Osteoblast (primary cell): ENCODE measurements around the gene HPSE2. TPM values are rescaled to one million over a fixed set of nuclear protein-coding genes. Genes with fewer than 3 reads are reported as not detected.

Source experiments
- DNase-seq: peaks from one replicate; pipeline ENCODE4 v3.0.0; 2011; ENCODE audit warnings: low spot score, mixed read lengths; ENCODE audit not compliant: insufficient read length; ENCODE audit errors: missing footprints
- H2AFZ ChIP-seq: 2 replicates; pipeline ENCODE4 v1.6.0; 2011; ENCODE audit warnings: mild to moderate bottlenecking, low read length
- H3K27ac ChIP-seq: 2 replicates; pipeline ENCODE4 v1.5.1; 2011; ENCODE audit warnings: mild to moderate bottlenecking, low read depth, low read length, moderate library complexity
- H3K27me3 ChIP-seq: 2 replicates; pipeline ENCODE4 v1.6.0; 2012; ENCODE audit warnings: mild to moderate bottlenecking, control low read depth, inconsistent platforms, low read length, moderate library complexity; ENCODE audit not compliant: insufficient read depth
- H3K36me3 ChIP-seq: 2 replicates; pipeline ENCODE4 v1.5.1; 2011; ENCODE audit warnings: mild to moderate bottlenecking, low read length, control low read depth, moderate library complexity; ENCODE audit not compliant: insufficient read depth
- H3K4me1 ChIP-seq: 2 replicates; pipeline ENCODE4 v1.5.1; 2011; ENCODE audit warnings: mild to moderate bottlenecking, low read length, control low read depth, moderate library complexity; ENCODE audit not compliant: insufficient read depth
- H3K4me2 ChIP-seq: 2 replicates; pipeline ENCODE4 v1.6.0; 2011; ENCODE audit warnings: mild to moderate bottlenecking, low read length; ENCODE audit not compliant: insufficient read depth
- H3K4me3 ChIP-seq: fragments of 200-600 bp; sonication (generic); 3 replicates; pipeline ENCODE4 v1.5.1; 2012; ENCODE audit warnings: mild to moderate bottlenecking, low read length, inconsistent platforms; ENCODE audit not compliant: insufficient read depth
- H3K79me2 ChIP-seq: 2 replicates; pipeline ENCODE4 v1.6.0; 2012; ENCODE audit warnings: mild to moderate bottlenecking, low read length, control low read depth, inconsistent platforms; ENCODE audit not compliant: insufficient read depth
- H3K9me3 ChIP-seq: 2 replicates; pipeline ENCODE4 v1.5.1; 2011; ENCODE audit warnings: low read depth, low read length, control low read depth
- H4K20me1 ChIP-seq: 2 replicates; pipeline ENCODE4 v1.6.0; 2012; ENCODE audit warnings: mild to moderate bottlenecking, low read length, control low read depth; ENCODE audit not compliant: insufficient read depth
- total RNA-seq: library from RNA; depleted of rRNA; stranded (reverse); fragments of >200 nt; gene quantifications from 2 replicates; pipeline ENCODE4 v1.2.3, GENCODE V29; 2012
- TF ChIP-seq, protein P1 (sequence below): IDR thresholded peaks from 2 replicates; pipeline ENCODE4 v1.5.1; 2011; ENCODE audit warnings: mild to moderate bottlenecking, low read depth, low read length, moderate library complexity; ENCODE audit errors: extremely low read depth

Gene HPSE2
- total RNA-seq, 1 donor = not detected

DNA sequence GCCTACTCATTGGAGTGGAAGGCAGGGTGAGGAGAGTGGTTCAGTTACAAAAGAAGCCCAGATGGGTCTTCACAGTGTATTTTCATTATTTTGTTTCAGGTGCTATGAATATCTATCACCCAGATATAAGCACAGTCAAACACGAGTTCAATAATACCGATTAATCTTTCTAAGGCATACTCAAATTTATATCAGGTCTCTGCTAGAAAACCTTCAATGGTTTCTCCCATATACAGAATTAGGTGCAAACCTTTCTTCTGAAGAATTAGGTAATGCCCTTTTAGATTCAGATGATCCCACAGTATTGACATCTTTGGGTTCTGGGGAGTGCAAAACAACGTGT lies 774.2 kb downstream of the HPSE2 start:
- Histone ChIP-seq H3K4me3 (no peak overlapping the region), H2AFZ (no peak overlapping the region), H3K4me1 (peaks cover 15% of the 10 kb centered on the region), H3K9me3 (no peaks in the 10 kb centered on the region), H3K27ac (peak overlapping the region; percentile 46), H3K36me3 (no peaks in the 10 kb centered on the region), H3K27me3 (peaks cover 2% of the 10 kb centered on the region), H4K20me1 (no peaks in the 10 kb centered on the region), H3K79me2 (no peaks in the 10 kb centered on the region), H3K4me2 (peak overlapping the region; percentile 51)
- TF ChIP-seq, protein P1, sequence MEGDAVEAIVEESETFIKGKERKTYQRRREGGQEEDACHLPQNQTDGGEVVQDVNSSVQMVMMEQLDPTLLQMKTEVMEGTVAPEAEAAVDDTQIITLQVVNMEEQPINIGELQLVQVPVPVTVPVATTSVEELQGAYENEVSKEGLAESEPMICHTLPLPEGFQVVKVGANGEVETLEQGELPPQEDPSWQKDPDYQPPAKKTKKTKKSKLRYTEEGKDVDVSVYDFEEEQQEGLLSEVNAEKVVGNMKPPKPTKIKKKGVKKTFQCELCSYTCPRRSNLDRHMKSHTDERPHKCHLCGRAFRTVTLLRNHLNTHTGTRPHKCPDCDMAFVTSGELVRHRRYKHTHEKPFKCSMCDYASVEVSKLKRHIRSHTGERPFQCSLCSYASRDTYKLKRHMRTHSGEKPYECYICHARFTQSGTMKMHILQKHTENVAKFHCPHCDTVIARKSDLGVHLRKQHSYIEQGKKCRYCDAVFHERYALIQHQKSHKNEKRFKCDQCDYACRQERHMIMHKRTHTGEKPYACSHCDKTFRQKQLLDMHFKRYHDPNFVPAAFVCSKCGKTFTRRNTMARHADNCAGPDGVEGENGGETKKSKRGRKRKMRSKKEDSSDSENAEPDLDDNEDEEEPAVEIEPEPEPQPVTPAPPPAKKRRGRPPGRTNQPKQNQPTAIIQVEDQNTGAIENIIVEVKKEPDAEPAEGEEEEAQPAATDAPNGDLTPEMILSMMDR = no peak
- DNase-seq = no peak

DNA sequence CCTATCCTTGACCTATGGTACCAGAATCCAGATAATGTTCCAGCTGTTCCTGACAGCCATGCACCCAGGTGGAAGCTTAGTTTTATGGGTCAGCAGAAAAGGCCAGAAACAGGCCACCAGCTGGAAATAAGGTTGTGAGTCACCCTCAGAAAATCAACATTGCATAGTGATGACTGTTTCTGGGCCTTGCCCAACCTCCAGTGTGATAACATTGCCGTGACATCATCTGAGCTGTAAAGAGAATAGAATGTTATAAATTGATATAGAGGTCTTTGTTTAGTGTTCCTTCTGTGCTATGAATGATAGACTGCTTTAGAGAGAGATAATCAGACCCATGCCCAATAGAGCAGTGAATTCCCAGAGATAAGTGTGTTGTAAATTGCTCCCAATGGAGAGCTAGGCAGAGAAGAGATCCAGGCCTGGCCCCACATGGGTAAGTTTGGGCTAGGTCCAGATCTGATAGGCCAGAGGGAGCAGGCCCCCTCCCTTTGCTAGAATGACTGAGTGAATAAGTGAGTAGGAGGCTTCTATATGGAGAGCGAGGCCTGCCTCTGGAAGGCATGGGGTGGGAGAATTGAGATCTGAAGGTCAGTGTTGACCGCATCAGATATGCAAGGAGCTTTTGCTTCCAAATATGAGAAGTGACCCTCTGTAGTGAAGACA lies 774.7 kb downstream of the HPSE2 start:
- Histone ChIP-seq H3K4me2 (peak overlapping the region; percentile 51), H4K20me1 (no peaks in the 10 kb centered on the region), H3K9me3 (no peaks in the 10 kb centered on the region), H3K4me1 (peaks cover 15% of the 10 kb centered on the region), H3K36me3 (no peaks in the 10 kb centered on the region), H2AFZ (peak overlapping the region; percentile 25), H3K4me3 (no peak overlapping the region), H3K27me3 (peaks cover 4% of the 10 kb centered on the region), H3K79me2 (no peaks in the 10 kb centered on the region), H3K27ac (peak overlapping the region; percentile 46)
- DNase-seq = peak; percentile 92
- TF ChIP-seq, protein P1 = no peak

DNA sequence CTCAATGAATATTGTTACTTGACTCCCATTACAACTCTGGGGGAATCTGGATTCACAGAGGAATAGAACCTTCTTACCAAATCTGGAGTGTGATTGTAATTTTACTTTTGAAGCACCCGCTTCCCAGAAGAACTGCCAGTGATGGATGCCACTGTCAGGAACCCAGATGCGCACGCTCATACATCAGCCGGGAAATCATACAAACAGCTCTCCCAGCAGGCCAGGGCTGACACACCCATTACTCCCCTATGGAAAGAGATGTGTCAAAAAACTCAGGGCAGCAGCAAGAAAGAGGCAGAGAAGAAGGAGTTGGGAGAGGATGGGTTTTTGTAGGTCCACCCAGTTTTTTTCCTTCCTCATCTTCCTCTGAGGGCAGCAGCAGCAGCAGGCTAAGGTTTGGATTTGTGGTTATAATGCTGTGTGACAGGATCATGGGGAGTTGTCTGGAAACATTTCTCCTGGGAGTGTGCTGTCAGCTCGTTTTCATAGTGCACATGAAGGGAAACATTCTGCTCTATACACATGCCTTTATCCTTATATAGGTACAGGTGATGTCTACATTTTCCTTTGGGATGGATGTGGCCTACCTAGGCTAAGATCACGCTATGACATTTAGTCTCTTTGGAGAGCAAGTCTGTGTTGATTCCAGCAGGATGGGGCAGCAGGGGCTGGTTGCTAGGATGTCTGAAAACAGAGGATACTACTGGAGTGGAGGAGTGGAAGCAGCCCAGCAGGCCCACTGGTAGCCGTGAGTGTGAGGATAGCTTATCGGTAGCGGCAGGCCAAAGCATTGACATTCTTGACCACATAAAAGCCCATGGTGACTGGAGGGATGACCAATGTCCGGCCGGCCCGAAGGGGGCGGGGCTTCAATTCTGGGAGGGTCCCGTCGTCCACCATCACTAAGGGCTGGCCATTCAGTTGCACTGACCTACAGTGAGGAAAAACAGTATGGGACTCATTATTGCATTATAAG lies 776.6 kb downstream of the HPSE2 start:
- Histone ChIP-seq H3K27ac (no peak overlapping the region), H2AFZ (no peak overlapping the region), H3K4me3 (no peak overlapping the region), H3K4me1 (peaks cover 15% of the 10 kb centered on the region), H3K9me3 (no peaks in the 10 kb centered on the region), H3K79me2 (no peaks in the 10 kb centered on the region), H3K36me3 (no peaks in the 10 kb centered on the region), H3K27me3 (peaks cover 4% of the 10 kb centered on the region), H4K20me1 (no peaks in the 10 kb centered on the region), H3K4me2 (no peak overlapping the region)
- no peak for DNase-seq
- TF ChIP-seq, protein P1 = no peak

DNA sequence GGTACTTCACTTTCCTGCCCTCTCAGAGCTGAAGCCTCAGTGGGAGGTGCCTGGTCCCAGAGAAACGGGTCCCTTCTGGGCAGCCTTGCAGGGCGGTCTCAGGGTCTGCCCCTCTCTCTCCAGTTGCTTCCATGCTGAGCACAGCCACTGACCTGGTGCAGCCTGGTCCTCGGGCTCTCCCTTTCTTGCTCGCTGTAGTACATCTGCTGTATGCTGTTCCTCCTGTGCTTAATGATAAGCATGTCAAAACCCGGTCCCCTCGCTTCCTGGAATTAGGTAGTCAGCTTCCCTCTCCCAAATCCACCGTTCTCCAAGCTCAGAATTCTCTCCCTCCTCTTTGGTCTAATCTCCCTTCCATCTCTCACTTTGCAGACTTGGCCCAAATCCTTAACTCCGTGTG lies 777.9 kb downstream of the HPSE2 start:
- Histone ChIP-seq H3K4me3 (no peak overlapping the region), H3K4me2 (no peak overlapping the region), H3K4me1 (peaks cover 15% of the 10 kb centered on the region), H3K27ac (no peak overlapping the region), H3K36me3 (no peaks in the 10 kb centered on the region), H4K20me1 (no peaks in the 10 kb centered on the region), H3K27me3 (peaks cover 4% of the 10 kb centered on the region), H3K79me2 (no peaks in the 10 kb centered on the region), H3K9me3 (no peaks in the 10 kb centered on the region), H2AFZ (no peak overlapping the region)
- no peak for DNase-seq
- TF ChIP-seq, protein P1 = no peak
